Endothelial cell of umbilical vein (primary cell): Measurements from ENCODE around the gene L3MBTL4. TPM values are rescaled to one million over a fixed set of nuclear protein-coding genes. Genes with fewer than 3 reads are reported as not detected.

Experiments used
- BruUV-seq: library from RNA; stranded (reverse); fragments of 400-500 nt; replicated peaks from 2 replicates; lab custom pipeline; 2021; lab: Mats Ljungman, UMichigan
- CTCF ChIA-PET: fragments of 300-600, 350-600 bp; sonication (Branson Sonifier 250); formaldehyde crosslinking; loops from one replicate; lab custom pipeline; 2021; ENCODE audit warnings: antibody characterized with exemption, inconsistent platforms; lab: Charles Lee
- POLR2A ChIA-PET: fragments of 300-600, 350-600 bp; sonication (Branson Sonifier 250); formaldehyde crosslinking; loops from one replicate; lab custom pipeline; 2021; ENCODE audit warnings: antibody characterized with exemption, inconsistent platforms; lab: Charles Lee
- DNase-seq: peaks from one replicate; pipeline ENCODE4 v3.0.0-alpha.2; 2011; ENCODE audit warnings: low read depth, low spot score
- FAIRE-seq: peaks from 2 replicates; lab custom pipeline; 2011; peaks lifted over from hg19 to GRCh38; lab: Jason Lieb, UNC
- H2AFZ ChIP-seq: 2 replicates; pipeline ENCODE4 v1.6.0; 2012; ENCODE audit warnings: low read depth, low read length, control low read depth, inconsistent platforms
- H3K27ac ChIP-seq: 2 replicates; pipeline ENCODE4 v1.5.1; 2011; ENCODE audit warnings: low read depth, mild to moderate bottlenecking, control low read depth, low read length, moderate library complexity; ENCODE audit not compliant: insufficient read depth
- H3K27me3 ChIP-seq, 2 experiments: 2 replicates each; pipeline versions ENCODE4 v1.6.0 to v1.6.1; 2011; ENCODE audit warnings: low read length in 2 of 2, mixed read lengths in 1 of 2; ENCODE audit not compliant: control insufficient read depth in 2 of 2, insufficient read depth in 2 of 2
- H3K36me3 ChIP-seq, 2 experiments: 2 replicates in 1 of 2; 3 replicates in 1 of 2; pipeline ENCODE4 v1.5.1; 2011; ENCODE audit warnings: low read length in 2 of 2, mild to moderate bottlenecking in 1 of 2, moderate library complexity in 1 of 2; ENCODE audit not compliant: control insufficient read depth in 2 of 2, insufficient read depth in 2 of 2; ENCODE audit errors: extremely low read depth in 1 of 2
- H3K4me1 ChIP-seq: 3 replicates; pipeline ENCODE4 v1.5.1; 2011; ENCODE audit warnings: mild to moderate bottlenecking, low read length; ENCODE audit not compliant: control insufficient read depth, insufficient read depth; ENCODE audit errors: extremely low read depth
- H3K4me2 ChIP-seq: 2 replicates; pipeline ENCODE4 v1.6.1; 2011; ENCODE audit warnings: low read length, control low read depth, mixed read lengths; ENCODE audit not compliant: insufficient read depth
- H3K4me3 ChIP-seq, 3 experiments: fragments of 200-600 bp in 1 of 3; sonication (generic), shearing (Covaris generic) in 1 of 3; replicated peaks in 1 of 3; 2 replicates each; pipeline ENCODE4 v1.5.1; 2011 to 2016; ENCODE audit warnings: control low read depth in 3 of 3, low read length in 3 of 3, mild to moderate bottlenecking in 2 of 3, inconsistent platforms in 1 of 3, low read depth in 1 of 3, moderate library complexity in 1 of 3; ENCODE audit not compliant: insufficient read depth in 1 of 3
- H3K79me2 ChIP-seq: 2 replicates; pipeline ENCODE4 v1.6.0; 2012; ENCODE audit warnings: low read length, inconsistent platforms; ENCODE audit not compliant: control insufficient read depth, insufficient read depth
- H3K9ac ChIP-seq: replicated peaks from 2 replicates; pipeline ENCODE3; 2011; ENCODE audit warnings: low read length, control low read depth; ENCODE audit not compliant: insufficient read depth; ENCODE audit errors: extremely low read depth
- H3K9me1 ChIP-seq: replicated peaks from 3 replicates; pipeline ENCODE4 v1.6.0; 2011; ENCODE audit warnings: mild to moderate bottlenecking, low read length; ENCODE audit not compliant: control insufficient read depth, insufficient read depth; ENCODE audit errors: extremely low read depth
- H3K9me3 ChIP-seq: replicated peaks from 2 replicates; pipeline ENCODE4 v1.5.1; 2012; ENCODE audit warnings: low read length, inconsistent platforms; ENCODE audit not compliant: control insufficient read depth, insufficient read depth
- H4K20me1 ChIP-seq: replicated peaks from 2 replicates; pipeline ENCODE3; 2011; ENCODE audit warnings: mild to moderate bottlenecking, low read length; ENCODE audit not compliant: control insufficient read depth, insufficient read depth; ENCODE audit errors: extremely low read depth
- EZH2 ChIP-seq: IDR thresholded peaks from 2 replicates; pipeline ENCODE4 v1.6.1; 2012; ENCODE audit warnings: borderline replicate concordance, low read depth, mild to moderate bottlenecking, moderate library complexity, low read length, inconsistent platforms; ENCODE audit not compliant: severe bottlenecking
- FOS ChIP-seq: IDR thresholded peaks from 2 replicates; pipeline ENCODE4 v1.6.1; 2011; ENCODE audit warnings: mild to moderate bottlenecking, low read length, moderate library complexity, borderline replicate concordance; ENCODE audit not compliant: insufficient read depth
- GATA2 ChIP-seq: IDR thresholded peaks from 2 replicates; pipeline ENCODE4 v1.7.0; 2011; ENCODE audit warnings: low read depth, mild to moderate bottlenecking, moderate library complexity, mixed read lengths, low read length; ENCODE audit not compliant: insufficient read length, insufficient read depth
- JUN ChIP-seq: IDR thresholded peaks from 2 replicates; pipeline ENCODE4 v1.6.1; 2011; ENCODE audit warnings: borderline replicate concordance, low read depth; ENCODE audit not compliant: insufficient read length, insufficient read depth
- MYC ChIP-seq: IDR thresholded peaks from one replicate; pipeline ENCODE4 v1.6.1; 2011; ENCODE audit warnings: mild to moderate bottlenecking, low read depth, low read length
- POLR2A ChIP-seq: IDR thresholded peaks from 2 replicates; pipeline ENCODE4 v1.6.1; 2012; ENCODE audit warnings: low read depth, mild to moderate bottlenecking, control low read depth, low read length
- POLR2AphosphoS5 ChIP-seq: IDR thresholded peaks from 2 replicates; pipeline ENCODE4 v1.6.1; 2012; ENCODE audit warnings: low read depth, mild to moderate bottlenecking, control low read depth, low read length, moderate library complexity; ENCODE audit not compliant: insufficient read depth
- dilution Hi-C: fragments of 300-500 bp; cut with MboI; formaldehyde crosslinking; loops from one replicate; pipeline ENCODE4 v1.15.0; 2019; ENCODE audit warnings: low sequenced_read_pairs; ENCODE audit not compliant: extremely low pct_ligation_motif_present
- intact Hi-C: fragments of 100-400 bp; cut with micrococcal nuclease; formaldehyde crosslinking; loops from one replicate; pipeline ENCODE4 v1.10.0; 2022
- polyA plus RNA-seq, 4 experiments: library from polyadenylated mRNA; depleted of rRNA in 3 of 4; stranded (reverse) in 3 of 4; unstranded in 1 of 4; fragments of >200 nt; gene quantifications; 2 replicates each; pipeline versions ENCODE4 v1.2.1 to v1.2.3, GENCODE V29; 2011 to 2012; ENCODE audit warnings: missing spikeins in 1 of 4
- total RNA-seq: library from RNA; stranded (reverse); gene quantifications from 2 replicates; pipeline ENCODE4 v1.2.3, GENCODE V29; 2021
- TF ChIP-seq, protein P1 (sequence below), 2 donors: IDR thresholded peaks; 1 replicate in 1 of 2; 2 replicates in 1 of 2; pipeline ENCODE4 v1.5.1; 2011; ENCODE audit warnings: low read length in 2 of 2, mild to moderate bottlenecking in 2 of 2, moderate library complexity in 2 of 2, control low read depth in 1 of 2, inconsistent platforms in 1 of 2, low read depth in 1 of 2; ENCODE audit not compliant: insufficient read depth in 1 of 2; ENCODE audit errors: extremely low read depth in 1 of 2
- TF ChIP-seq, protein P2 (sequence below): IDR thresholded peaks from 2 replicates; pipeline ENCODE4 v1.6.1; 2011; ENCODE audit not compliant: insufficient read depth, insufficient read length

The L3MBTL4 gene
- total and polyA plus RNA-seq, 2 donors (not counting 3 experiments of a cell fraction or from before 2014, with no cell fraction given), result 0.80 TPM; not detected in 1

DNA sequence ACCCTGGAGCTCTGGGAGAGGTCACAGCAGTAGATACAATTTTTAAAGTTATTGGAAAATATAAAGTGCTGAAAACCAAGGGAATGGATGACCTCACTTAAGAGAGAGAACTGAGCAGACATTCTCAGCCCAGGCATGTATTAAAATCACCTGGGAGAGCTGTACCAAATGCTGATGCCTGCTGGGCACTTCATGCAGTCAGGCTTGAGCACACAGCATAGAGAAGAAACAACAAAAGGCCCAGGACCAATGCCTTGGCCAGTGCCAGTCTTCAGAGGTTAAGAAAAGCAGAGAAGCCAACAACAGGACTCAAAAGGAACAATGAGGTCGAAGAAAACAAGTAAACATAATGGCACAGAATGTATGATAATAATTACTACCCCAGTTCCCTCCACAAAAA is 211.8 kb downstream of the L3MBTL4 start:
- BruUV-seq, result no TSS peak
- H3K27ac ChIP-seq, result no peak overlapping the region
- dilution Hi-C loops, result no loop called here

More for the DNA sequence above, 211.8 kb downstream of the L3MBTL4 start:
- H4K20me1 ChIP-seq, result no peaks in the 10 kb centered on the region
- TF ChIP-seq, protein P1, sequence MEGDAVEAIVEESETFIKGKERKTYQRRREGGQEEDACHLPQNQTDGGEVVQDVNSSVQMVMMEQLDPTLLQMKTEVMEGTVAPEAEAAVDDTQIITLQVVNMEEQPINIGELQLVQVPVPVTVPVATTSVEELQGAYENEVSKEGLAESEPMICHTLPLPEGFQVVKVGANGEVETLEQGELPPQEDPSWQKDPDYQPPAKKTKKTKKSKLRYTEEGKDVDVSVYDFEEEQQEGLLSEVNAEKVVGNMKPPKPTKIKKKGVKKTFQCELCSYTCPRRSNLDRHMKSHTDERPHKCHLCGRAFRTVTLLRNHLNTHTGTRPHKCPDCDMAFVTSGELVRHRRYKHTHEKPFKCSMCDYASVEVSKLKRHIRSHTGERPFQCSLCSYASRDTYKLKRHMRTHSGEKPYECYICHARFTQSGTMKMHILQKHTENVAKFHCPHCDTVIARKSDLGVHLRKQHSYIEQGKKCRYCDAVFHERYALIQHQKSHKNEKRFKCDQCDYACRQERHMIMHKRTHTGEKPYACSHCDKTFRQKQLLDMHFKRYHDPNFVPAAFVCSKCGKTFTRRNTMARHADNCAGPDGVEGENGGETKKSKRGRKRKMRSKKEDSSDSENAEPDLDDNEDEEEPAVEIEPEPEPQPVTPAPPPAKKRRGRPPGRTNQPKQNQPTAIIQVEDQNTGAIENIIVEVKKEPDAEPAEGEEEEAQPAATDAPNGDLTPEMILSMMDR (IDR thresholded peaks at IDR 0.05; ENCODE audit: extremely low read depth in 1 of 2, insufficient read depth in 1 of 2, low read depth in 1 of 2, low read length in 2 of 2), result no peak
- TF ChIP-seq, protein P2, sequence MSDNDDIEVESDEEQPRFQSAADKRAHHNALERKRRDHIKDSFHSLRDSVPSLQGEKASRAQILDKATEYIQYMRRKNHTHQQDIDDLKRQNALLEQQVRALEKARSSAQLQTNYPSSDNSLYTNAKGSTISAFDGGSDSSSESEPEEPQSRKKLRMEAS, result no peak
- TF ChIP-seq EZH2, result no peak
- no peak for TF ChIP-seq FOS
- TF ChIP-seq GATA2, result no peak
- TF ChIP-seq JUN, result no peak
- TF ChIP-seq POLR2AphosphoS5, result no peak
- no peak for TF ChIP-seq POLR2A
- no peak for TF ChIP-seq MYC
- DNase-seq (no peak), FAIRE-seq (no peak)
- no peaks in the 10 kb centered on the region for H3K79me2 ChIP-seq
- no peak overlapping the region for H3K4me2 ChIP-seq
- no peaks in the 10 kb centered on the region for H3K9me3 ChIP-seq
- no peaks in the 10 kb centered on the region for H3K4me1 ChIP-seq
- no peaks in the 10 kb centered on the region for H3K27me3 ChIP-seq
- H2AFZ ChIP-seq, result no peak overlapping the region
- no peaks in the 10 kb centered on the region for H3K36me3 ChIP-seq
- no peak overlapping the region for H3K9ac ChIP-seq
- CTCF ChIA-PET, result no interaction called here
- H3K4me3 ChIP-seq, result no peak overlapping the region
- no peaks in the 10 kb centered on the region for H3K9me1 ChIP-seq
- POLR2A ChIA-PET, result no interaction called here
- intact Hi-C loops, result no loop called here
